Endothelial cell of umbilical vein (primary cell): ENCODE measurements around the gene ACHE.

Source experiments
- CTCF ChIP-seq, 2 donors: IDR thresholded peaks; 1 replicate in 1 of 2; 2 replicates in 1 of 2; pipeline ENCODE4 v1.5.1; 2011; ENCODE audit warnings: low read length in 2 of 2, mild to moderate bottlenecking in 2 of 2, moderate library complexity in 2 of 2, control low read depth in 1 of 2, inconsistent platforms in 1 of 2, low read depth in 1 of 2; ENCODE audit not compliant: insufficient read depth in 1 of 2; ENCODE audit errors: extremely low read depth in 1 of 2
- EZH2 ChIP-seq: IDR thresholded peaks from 2 replicates; pipeline ENCODE4 v1.6.1; 2012; ENCODE audit warnings: borderline replicate concordance, low read depth, mild to moderate bottlenecking, moderate library complexity, low read length, inconsistent platforms; ENCODE audit not compliant: severe bottlenecking
- FOS ChIP-seq: IDR thresholded peaks from 2 replicates; pipeline ENCODE4 v1.6.1; 2011; ENCODE audit warnings: mild to moderate bottlenecking, low read length, moderate library complexity, borderline replicate concordance; ENCODE audit not compliant: insufficient read depth
- JUN ChIP-seq: IDR thresholded peaks from 2 replicates; pipeline ENCODE4 v1.6.1; 2011; ENCODE audit warnings: borderline replicate concordance, low read depth; ENCODE audit not compliant: insufficient read length, insufficient read depth
- MAX ChIP-seq: IDR thresholded peaks from 2 replicates; pipeline ENCODE4 v1.6.1; 2011; ENCODE audit not compliant: insufficient read depth, insufficient read length
- MYC ChIP-seq: IDR thresholded peaks from one replicate; pipeline ENCODE4 v1.6.1; 2011; ENCODE audit warnings: mild to moderate bottlenecking, low read depth, low read length
- POLR2A ChIP-seq: IDR thresholded peaks from 2 replicates; pipeline ENCODE4 v1.6.1; 2012; ENCODE audit warnings: low read depth, mild to moderate bottlenecking, control low read depth, low read length
- POLR2AphosphoS5 ChIP-seq: IDR thresholded peaks from 2 replicates; pipeline ENCODE4 v1.6.1; 2012; ENCODE audit warnings: low read depth, mild to moderate bottlenecking, control low read depth, low read length, moderate library complexity; ENCODE audit not compliant: insufficient read depth

DNA sequence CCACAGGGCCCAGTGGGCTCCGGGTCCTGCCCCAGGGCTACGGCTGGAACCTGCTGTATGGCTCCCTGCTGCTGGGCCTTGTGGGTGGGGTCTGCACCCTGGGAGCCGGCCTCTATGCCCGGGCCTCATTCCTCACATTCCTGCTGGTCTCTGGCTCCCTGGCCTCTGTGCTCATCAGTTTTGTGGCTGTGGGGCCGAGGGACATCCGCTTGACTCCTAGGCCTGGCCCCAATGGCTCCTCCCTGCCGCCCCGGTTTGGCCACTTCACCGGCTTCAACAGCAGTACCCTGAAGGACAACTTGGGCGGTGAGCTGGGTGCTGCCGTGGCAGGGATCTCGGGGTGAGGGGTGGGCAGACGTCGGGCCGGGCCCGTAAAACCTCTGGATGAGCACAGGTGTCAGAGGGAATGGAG is 38.8 kb downstream of the ACHE start:
- TF ChIP-seq CTCF (IDR thresholded peaks at IDR 0.05; ENCODE audit: extremely low read depth in 1 of 2, insufficient read depth in 1 of 2, low read depth in 1 of 2, low read length in 2 of 2) (no peak), POLR2A (no peak), MAX (no peak), EZH2 (no peak), POLR2AphosphoS5 (no peak), FOS (no peak), JUN (no peak), MYC (no peak)
